Tibial nerve (tissue), 3 donors: ENCODE measurements around the gene CYP2B6.

ENCODE experiments used
- CTCF ChIP-seq, 5 experiments: fragments of 200-600 bp in 3 of 5; fragments of 450-650 bp in 2 of 5; sonication (generic) in 3 of 5; IDR thresholded peaks; one replicate each; pipeline ENCODE4 v1.5.1; 2016 to 2019; ENCODE audit warnings: antibody characterized with exemption in 5 of 5, mild to moderate bottlenecking in 3 of 5, moderate library complexity in 2 of 5
- POLR2A ChIP-seq, 2 donors: fragments of 450-650 bp; IDR thresholded peaks; one replicate each; pipeline ENCODE4 v1.6.1; 2017; ENCODE audit warnings: antibody characterized with exemption in 2 of 2, mild to moderate bottlenecking in 2 of 2, moderate library complexity in 2 of 2

- TF ChIP-seq CTCF (IDR thresholded peaks at IDR 0.05) = no peak
- no peak for TF ChIP-seq POLR2A (IDR thresholded peaks at IDR 0.05)
Observed at GRCh38 chr19:40960062-40960685, 30.9 kb upstream of the CYP2B6 start.
